GM21360 (cell line): ENCODE results near the gene PYGM.

ENCODE experiments used
- ATAC-seq: cut with Tn5 transposase; IDR thresholded peaks from one replicate; pipeline ENCODE4 v1.9.1; 2021; ENCODE audit warnings: mild to moderate bottlenecking, moderate library complexity; ENCODE audit not compliant: unreplicated experiment

The PYGM gene

GRCh38 chr11:64759722-64760719 lies at the start of gene PYGM:
PYGM (minus strand) TSS chr11:64759974; CDS start chr11:64759898, 76 bp downstream.
- ATAC-seq: no peak

DNA sequence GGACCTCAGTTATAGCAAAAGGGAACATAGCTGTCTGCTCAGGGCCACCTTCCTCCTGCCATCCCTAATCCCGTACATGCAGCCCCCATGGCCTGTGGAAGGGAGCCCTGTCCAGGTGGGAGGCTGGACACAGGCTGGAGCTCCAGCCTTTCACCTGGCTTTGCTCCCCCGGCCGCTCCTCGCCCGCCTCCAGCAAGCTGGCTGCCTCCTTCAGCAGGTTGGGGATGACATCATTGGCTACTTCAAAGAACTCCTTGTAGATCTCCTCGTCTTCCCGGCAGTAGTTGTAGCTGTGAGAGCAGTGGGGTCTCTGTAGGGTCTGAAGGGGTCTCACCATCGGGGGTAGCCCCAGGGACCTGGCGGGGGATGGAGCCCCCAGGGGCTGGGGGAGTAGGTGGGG lies 45.7 kb upstream of the PYGM start:
- no peak for ATAC-seq

GRCh38 chr11:64804346-64805210 lies 44.8 kb upstream of the PYGM start:
- no peak for ATAC-seq

GRCh38 chr11:64803846-64804345 lies 44.1 kb upstream of the PYGM start:
- no peak for ATAC-seq

DNA sequence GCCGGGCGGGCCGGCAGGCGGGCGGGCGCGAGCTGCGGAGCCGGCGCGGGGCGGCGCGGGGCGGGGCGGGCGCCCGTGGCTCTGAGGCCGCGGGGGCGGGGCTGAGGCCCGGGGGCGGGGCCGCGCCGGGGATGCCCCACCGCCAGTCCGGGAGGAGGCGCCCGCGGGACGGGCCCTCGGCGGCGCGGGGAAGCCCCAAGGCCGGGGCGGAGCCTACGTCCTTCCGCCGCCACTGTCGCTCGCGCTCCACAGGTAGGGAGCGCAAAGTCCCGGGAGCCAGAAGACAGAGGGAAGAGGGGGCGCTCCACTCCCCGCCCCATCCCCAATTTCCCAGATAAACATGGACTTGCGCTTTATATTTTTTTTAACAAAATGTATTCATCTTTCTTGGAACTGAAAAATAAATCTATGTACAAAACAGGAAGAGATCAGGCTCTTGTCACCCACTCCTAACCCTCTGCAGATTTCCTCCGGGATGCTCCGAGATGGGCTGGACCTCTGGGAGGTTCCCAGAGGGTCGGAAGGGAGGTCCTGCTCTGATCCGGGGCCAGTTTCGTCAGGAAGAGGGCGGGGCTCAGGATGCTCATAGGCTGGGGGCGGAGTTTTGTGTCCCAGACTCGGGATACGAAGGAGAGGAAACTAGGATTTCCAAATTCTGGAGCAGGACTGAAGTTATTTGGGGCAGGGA lies 43.5 kb upstream of the PYGM start, which contains the start of gene MAP4K2:
Gene MAP4K2 (minus strand): TSS at position 57 of the 688 bp plus-strand sequence. CDS start 65 bp downstream, outside the sequence.
- ATAC-seq: peak; percentile 75

GRCh38 chr11:64802370-64803157 lies 42.8 kb upstream of the PYGM start:
- ATAC-seq: peak; percentile 22

- ATAC-seq: no peak
Measured at GRCh38 chr11:64801561-64802369, 42.0 kb upstream of the PYGM start.

DNA sequence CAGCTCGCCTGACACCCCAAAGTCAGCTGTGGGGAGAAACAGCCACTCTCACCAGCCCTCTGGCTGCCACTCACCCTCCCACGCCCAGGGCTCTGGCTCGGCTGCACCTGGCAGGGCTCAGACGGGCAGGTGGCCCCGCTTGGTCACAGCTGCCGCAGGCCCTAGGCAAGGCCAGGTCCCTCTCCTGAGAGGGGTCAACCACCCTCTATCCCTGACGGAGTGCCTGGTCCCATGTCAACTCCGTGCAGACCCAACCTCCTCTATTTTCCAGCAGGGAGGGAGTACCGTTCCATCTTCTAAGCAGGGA lies 41.3 kb upstream of the PYGM start:
- no peak for ATAC-seq

DNA sequence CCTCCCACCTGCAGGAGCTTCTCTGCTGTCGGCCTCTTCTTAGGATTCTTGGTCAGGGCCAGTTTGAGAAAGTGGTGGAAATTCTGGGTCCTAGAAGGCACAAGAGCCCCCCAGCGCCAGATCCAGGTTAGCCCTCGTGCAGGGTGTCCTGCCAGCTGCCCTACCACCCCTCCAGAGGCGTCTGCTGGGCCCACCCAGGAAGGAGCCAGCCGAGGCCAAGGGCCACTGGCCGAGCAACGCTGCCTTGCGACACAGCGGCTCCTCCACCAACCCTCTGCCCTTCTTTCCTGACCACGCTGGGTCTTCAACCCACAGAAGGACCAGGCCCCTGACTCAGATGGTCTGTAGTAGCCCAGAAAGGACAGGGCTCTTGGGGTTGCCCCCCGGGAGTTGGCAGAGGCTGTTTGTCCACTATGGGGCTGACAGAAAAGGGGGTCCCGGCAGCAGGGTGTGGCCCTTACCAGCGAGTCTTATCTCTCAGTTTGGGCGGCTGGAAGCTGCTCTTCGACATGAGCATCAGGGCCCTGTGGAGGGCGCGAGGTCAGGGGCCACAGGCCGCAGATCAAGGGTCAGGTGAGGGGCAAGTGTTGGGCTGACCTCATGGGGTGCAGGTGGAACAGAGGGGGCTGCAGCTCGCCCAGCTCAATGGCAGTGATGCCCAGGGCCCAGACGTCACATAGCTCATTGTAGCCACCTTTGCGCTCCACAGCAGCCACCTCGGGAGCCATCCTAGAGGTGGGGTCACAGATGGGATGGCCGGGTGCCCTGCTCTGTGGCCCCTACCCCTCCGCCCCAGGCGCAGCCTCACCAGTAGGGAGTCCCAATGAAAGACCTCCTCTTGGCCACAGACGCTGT lies 40.8 kb upstream of the PYGM start:
- no peak for ATAC-seq

DNA sequence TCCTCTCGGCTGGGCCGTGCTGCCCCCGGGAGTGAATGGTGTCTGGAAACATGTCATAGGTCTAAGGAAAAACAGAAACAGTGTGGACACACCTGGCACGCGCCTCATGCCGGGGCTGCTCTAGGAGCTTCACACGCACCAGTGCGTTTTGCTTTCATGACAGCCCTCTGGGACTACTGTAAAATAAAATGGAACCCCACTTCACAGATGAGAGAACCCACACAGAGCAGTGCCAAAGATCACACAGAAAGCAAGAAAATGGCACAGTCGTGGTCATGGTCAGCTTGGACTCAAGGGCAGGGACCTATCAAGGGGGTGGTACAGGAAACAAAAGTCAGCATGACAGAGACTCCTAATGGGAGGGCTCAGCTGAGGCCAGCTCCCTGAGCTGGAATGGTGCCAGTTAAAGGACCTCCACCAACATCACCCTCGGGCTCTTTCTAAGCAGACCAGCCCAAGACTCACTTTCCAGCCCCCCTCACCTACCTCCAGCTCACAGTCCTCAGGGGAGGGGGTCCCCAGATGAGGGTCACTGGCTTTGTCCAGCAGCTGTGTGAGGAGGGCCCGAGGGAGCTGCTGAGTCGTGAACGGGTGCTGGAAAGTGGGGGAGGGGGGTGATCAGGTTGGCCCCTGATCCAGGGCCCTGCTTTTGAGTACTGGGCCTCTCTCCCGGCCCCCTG lies 40.0 kb upstream of the PYGM start:
- ATAC-seq: no peak

DNA sequence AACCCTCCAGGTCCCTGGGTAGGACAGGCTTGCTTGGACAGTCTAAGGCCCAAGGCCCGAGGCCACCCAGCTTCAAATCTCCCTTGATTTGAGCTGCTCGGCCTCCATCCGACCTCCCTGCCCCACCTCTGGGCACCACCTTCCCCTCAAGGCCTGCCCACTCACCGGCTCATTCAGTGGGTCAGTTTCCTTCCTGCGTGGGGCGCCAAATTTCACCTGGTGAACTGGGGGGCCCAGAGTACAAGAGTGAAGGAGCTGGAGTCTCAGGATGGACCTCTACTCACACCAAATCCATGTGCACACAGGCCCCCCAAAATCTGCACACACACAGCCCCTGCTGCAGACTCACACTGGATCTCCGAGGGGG lies 39.5 kb upstream of the PYGM start:
- ATAC-seq: no peak

DNA sequence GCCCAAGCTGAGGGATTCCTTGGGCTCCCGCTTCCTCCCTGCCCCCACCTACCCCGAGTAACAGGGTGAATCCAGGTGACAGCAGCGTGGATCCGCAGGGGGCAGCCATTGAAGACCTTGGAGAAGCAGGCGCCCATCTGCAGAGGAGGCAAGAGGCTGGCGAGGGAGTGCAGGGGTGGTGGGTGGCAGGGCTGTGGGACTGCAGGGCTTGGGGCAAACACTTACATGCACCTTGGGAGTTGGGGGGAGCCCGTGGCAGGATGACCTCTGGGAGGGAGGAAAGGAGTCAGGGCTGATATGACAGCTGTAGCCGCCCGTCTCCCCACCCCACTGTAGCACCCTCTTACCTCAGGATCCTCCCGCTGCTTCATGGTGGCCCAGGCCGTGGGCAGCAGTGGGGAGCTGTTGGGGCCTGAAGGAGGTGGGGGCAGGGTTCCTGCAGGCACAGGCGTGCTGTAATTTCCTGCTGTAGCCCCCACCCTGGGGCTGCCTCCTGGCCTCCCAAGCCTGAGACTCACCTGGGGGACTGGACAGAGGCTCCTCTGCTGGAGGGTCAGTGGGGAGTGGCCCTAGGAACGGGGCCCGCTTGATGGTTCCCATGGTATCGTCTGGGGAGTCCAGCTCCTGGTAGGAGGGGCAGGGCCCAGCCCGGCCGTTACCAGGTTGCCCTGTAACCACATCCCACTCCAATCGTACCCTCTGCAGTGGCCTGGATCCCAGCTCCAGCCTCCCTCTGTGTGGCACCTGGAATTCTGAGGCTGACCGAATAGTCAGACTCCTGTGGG lies 37.2 kb upstream of the PYGM start:
- ATAC-seq: no peak

- no peak for ATAC-seq
Measured at GRCh38 chr11:64796047-64796756, 36.4 kb upstream of the PYGM start.

DNA sequence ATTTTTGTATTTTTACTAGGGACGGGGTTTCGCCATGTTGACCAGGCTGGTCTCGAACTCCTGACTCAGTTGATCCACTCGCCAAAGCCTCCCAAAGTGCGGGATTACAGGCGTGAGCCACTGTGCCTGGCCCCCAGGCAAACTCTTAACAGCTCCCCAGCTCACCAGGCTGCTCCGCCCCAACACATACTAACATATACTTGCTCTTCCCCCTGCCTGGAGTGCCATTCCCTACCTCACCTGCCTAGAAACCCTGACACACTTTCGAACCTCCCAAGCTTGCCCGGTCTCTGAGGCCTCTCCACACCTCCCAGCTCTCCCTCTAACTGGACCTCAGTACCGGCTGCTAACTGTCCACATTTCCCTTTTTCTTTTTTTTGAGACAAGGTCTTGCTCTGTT lies 34.8 kb upstream of the PYGM start:
- ATAC-seq: no peak

- no peak for ATAC-seq
Measured at GRCh38 chr11:64793271-64794160, 33.7 kb upstream of the PYGM start.
